Lung (tissue), 12 donors: ENCODE results near the gene TRABD2B. TPM values are rescaled to one million over a fixed set of nuclear protein-coding genes. Genes with fewer than 3 reads are reported as not detected.

Source experiments
- ATAC-seq: fragments of 200-7000 bp; cut with Tn5 transposase; one replicate; pipeline ENCODE4 v1.9.1; 2020; ENCODE audit warnings: moderate number of reproducible peaks; ENCODE audit not compliant: insufficient read depth, low FRiP score
- DNase-seq, 3 donors: peaks; one replicate each; pipeline ENCODE4 v3.0.0-alpha.2; 2013 to 2017
- H3K27ac ChIP-seq, 2 donors: one replicate each; pipeline ENCODE4 v1.5.1; 2013; ENCODE audit warnings: mild to moderate bottlenecking in 2 of 2, moderate library complexity in 2 of 2, control low read depth in 1 of 2, inconsistent platforms in 1 of 2, low read depth in 1 of 2, low read length in 1 of 2
- H3K27me3 ChIP-seq, 3 donors: one replicate each; pipeline ENCODE4 v1.5.1; 2013; ENCODE audit warnings: low read length in 2 of 3; ENCODE audit not compliant: control insufficient read depth in 3 of 3, insufficient read depth in 3 of 3
- H3K36me3 ChIP-seq, 4 donors: one replicate each; pipeline ENCODE4 v1.5.1; 2013; ENCODE audit warnings: low read length in 4 of 4, mild to moderate bottlenecking in 1 of 4, moderate library complexity in 1 of 4; ENCODE audit not compliant: control insufficient read depth in 4 of 4, insufficient read depth in 4 of 4
- H3K4me1 ChIP-seq, 5 donors: one replicate each; pipeline ENCODE4 v1.5.1; 2013; ENCODE audit warnings: low read length in 5 of 5, mild to moderate bottlenecking in 2 of 5, moderate library complexity in 1 of 5; ENCODE audit not compliant: control insufficient read depth in 5 of 5, insufficient read depth in 5 of 5
- H3K4me3 ChIP-seq: one replicate; pipeline ENCODE4 v1.5.1; 2013; ENCODE audit warnings: mild to moderate bottlenecking, control low read depth, moderate library complexity
- H3K9ac ChIP-seq, 2 donors: one replicate each; pipeline ENCODE4 v1.5.1; 2013; ENCODE audit warnings: low read length in 2 of 2, control low read depth in 1 of 2; ENCODE audit not compliant: insufficient read depth in 1 of 2
- H3K9me3 ChIP-seq, 4 donors: one replicate each; pipeline ENCODE4 v1.5.1; 2013; ENCODE audit warnings: low read length in 3 of 4, mild to moderate bottlenecking in 1 of 4, moderate library complexity in 1 of 4; ENCODE audit not compliant: control insufficient read depth in 4 of 4, insufficient read depth in 3 of 4
- CTCF ChIP-seq: IDR thresholded peaks from 2 replicates; pipeline ENCODE4 v1.5.1; 2012; ENCODE audit warnings: mild to moderate bottlenecking; ENCODE audit errors: control extremely low read depth, extremely low read depth
- WGBS, 2 donors: extraction: QIAGEN DNeasy Blood & Tissue Kit; methylation state at CpG; one replicate each; pipeline ENCODE4 v1.1.7; 2013; 5-methylcytosine and 5-hydroxymethylcytosine counted together
- polyA plus RNA-seq, 2 donors: library from polyadenylated mRNA; stranded (reverse); fragments of 200-250 nt; gene quantifications; one replicate each; pipeline ENCODE4 v1.2.1, GENCODE V29; 2013
- total RNA-seq, 2 donors: library from RNA; depleted of rRNA in 1 of 2; stranded (reverse); fragments of >200 nt in 1 of 2; gene quantifications; one replicate each; pipeline ENCODE4 v1.2.1, GENCODE V29; 2014 to 2021
- donor health status: control.
- donor health status: control.
- donor health status: Bipolar disorder and iron deficiency.
- donor health status: healthy.
- donor health status: DM: yes; HTN: yes; CAD: no.

Gene TRABD2B
- total and polyA plus RNA-seq, 4 donors: 0.37 to 1.9 (median 0.64) TPM

- no peaks in the 10 kb centered on the region for H3K36me3 ChIP-seq
- 84 to 86% methylated on average over 24 of the region's 24 CpGs for WGBS, 2 donors
- no peak overlapping the region for H3K27ac ChIP-seq
- no peaks in the 10 kb centered on the region for H3K9me3 ChIP-seq
- H3K27me3 ChIP-seq: no peaks in the 10 kb centered on the region
- TF ChIP-seq CTCF: no peak
- no peak overlapping the region for H3K4me3 ChIP-seq
- no peak for ATAC-seq
- DNase-seq: no peak
- H3K4me1 ChIP-seq: peaks cover 0 to 12% (median 5%) of the 10 kb centered on the region in 5 donors
- H3K9ac ChIP-seq: no peak overlapping the region
Observed at GRCh38 chr1:47774986-47775834, 222.0 kb downstream of the TRABD2B start.

GRCh38 chr1:47772960-47773682, 224.1 kb downstream of the TRABD2B start:
- Histone ChIP-seq H3K27ac (no peak overlapping the region), H3K4me1 (peaks cover 0 to 20% (median 6%) of the 10 kb centered on the region in 5 donors), H3K27me3 (no peaks in the 10 kb centered on the region), H3K9ac (no peak overlapping the region), H3K4me3 (no peak overlapping the region), H3K36me3 (no peaks in the 10 kb centered on the region), H3K9me3 (no peaks in the 10 kb centered on the region)
- ATAC-seq (no peak), DNase-seq (no peak)
- no peak for TF ChIP-seq CTCF
- WGBS, 2 donors: 88 to 92% methylated on average over 11 of the region's 11 CpGs

- WGBS, 2 donors: 94 to 96% methylated on average over 11 of the region's 11 CpGs
- peaks cover 0 to 20% (median 6%) of the 10 kb centered on the region in 5 donors for H3K4me1 ChIP-seq
- no peaks in the 10 kb centered on the region for H3K9me3 ChIP-seq
- no peak overlapping the region for H3K9ac ChIP-seq
- no peak for TF ChIP-seq CTCF
- H3K27me3 ChIP-seq: no peaks in the 10 kb centered on the region
- ATAC-seq (no peak), DNase-seq (no peak)
- H3K27ac ChIP-seq: no peak overlapping the region
- H3K4me3 ChIP-seq: no peak overlapping the region
- no peaks in the 10 kb centered on the region for H3K36me3 ChIP-seq
Observed at GRCh38 chr1:47772281-47772680, 224.9 kb downstream of the TRABD2B start.
